HCT116 (cell line): ENCODE data around the gene MCC. TPM values are rescaled to one million over a fixed set of nuclear protein-coding genes. Genes with fewer than 3 reads are reported as not detected.

Experiments
- ATAC-seq: fragments of 200-7000 bp; cut with Tn5 transposase; 2 replicates; pipeline ENCODE4 v1.9.1; 2020; ENCODE audit warnings: mild to moderate bottlenecking, moderate library complexity
- BruUV-seq: library from RNA; stranded (reverse); fragments of 400-500 nt; replicated peaks from 2 replicates; lab custom pipeline; 2021; lab: Mats Ljungman, UMichigan
- CTCF ChIA-PET: fragments of 300-600 bp; sonication (Branson Sonifier 250); formaldehyde crosslinking; loops from one replicate; lab custom pipeline; 2021; ENCODE audit warnings: antibody characterized with exemption; lab: Charles Lee
- POLR2A ChIA-PET: fragments of 300-600, 350-600 bp; sonication (Branson Sonifier 250); formaldehyde crosslinking; loops from one replicate; lab custom pipeline; 2021; ENCODE audit warnings: antibody characterized with exemption; lab: Charles Lee
- RAD21 ChIA-PET, 2 experiments: fragments of 300-600 bp; sonication (Branson Sonifier 250); formaldehyde crosslinking; loops; one replicate each; lab custom pipeline; 2023; ENCODE audit warnings: low total read pairs in 2 of 2; ENCODE audit not compliant: uncharacterized antibody in 2 of 2, unreplicated experiment in 2 of 2, low non-redundant PET in 1 of 2; lab: Charles Lee
- DNase-seq: peaks from one replicate; pipeline ENCODE4 v3.0.0-alpha.2; 2010; ENCODE audit warnings: low read depth, low spot score
- H2AFZ ChIP-seq: fragments of 200-600 bp; shearing (Covaris generic), sonication (generic); 2 replicates; pipeline ENCODE4 v1.6.1; 2017; ENCODE audit warnings: low read depth, mixed run types, mixed read lengths, antibody characterized with exemption, low read length; ENCODE audit not compliant: poor library complexity, severe bottlenecking
- H3K27ac ChIP-seq: 2 replicates; pipeline ENCODE4 v1.5.1; 2012; ENCODE audit warnings: low read depth, low read length
- H3K27me3 ChIP-seq: fragments of 200-600 bp; sonication (generic); 2 replicates; pipeline ENCODE4 v1.6.1; 2016; ENCODE audit warnings: mixed run types, low read length, mixed read lengths; ENCODE audit not compliant: insufficient read depth
- H3K36me3 ChIP-seq, 2 experiments: fragments of 200-500 bp in 1 of 2; fragments of 200-600 bp in 1 of 2; sonication (Bioruptor generic) in 1 of 2; sonication (generic) in 1 of 2; 2 replicates each; pipeline versions ENCODE4 v1.5.1 to v1.6.1; 2014 to 2016; ENCODE audit warnings: low read length in 2 of 2, inconsistent platforms in 1 of 2, mixed read lengths in 1 of 2, mixed run types in 1 of 2; ENCODE audit not compliant: insufficient read depth in 2 of 2, control insufficient read depth in 1 of 2
- H3K4me1 ChIP-seq, 2 experiments: fragments of 200-600 bp in 1 of 2; sonication (generic) in 1 of 2; 2 replicates each; pipeline versions ENCODE4 v1.5.1 to v1.6.1; 2012 to 2017; ENCODE audit warnings: low read length in 2 of 2, inconsistent platforms in 1 of 2, mild to moderate bottlenecking in 1 of 2, mixed read lengths in 1 of 2, mixed run types in 1 of 2, moderate library complexity in 1 of 2; ENCODE audit not compliant: insufficient read depth in 2 of 2, control insufficient read depth in 1 of 2
- H3K4me2 ChIP-seq: fragments of 200-600 bp; sonication (generic); 2 replicates; pipeline ENCODE4 v1.6.1; 2017; ENCODE audit warnings: mixed run types, low read length, mixed read lengths
- H3K4me3 ChIP-seq, 2 experiments: fragments of 200-600 bp in 1 of 2; sonication (generic) in 1 of 2; replicated peaks in 1 of 2; 2 replicates each; pipeline ENCODE4 v1.5.1; 2011 to 2016; ENCODE audit warnings: low read length in 2 of 2, control low read depth in 1 of 2, low read depth in 1 of 2, mild to moderate bottlenecking in 1 of 2, mixed read lengths in 1 of 2, mixed run types in 1 of 2
- H3K79me2 ChIP-seq: fragments of 200-600 bp; sonication (generic); 2 replicates; pipeline ENCODE4 v1.6.1; 2017; ENCODE audit warnings: mild to moderate bottlenecking, mixed run types, low read length, moderate library complexity, mixed read lengths; ENCODE audit not compliant: insufficient read depth
- H3K9ac ChIP-seq: fragments of 200-600 bp; sonication (generic); 2 replicates; pipeline ENCODE4 v1.6.1; 2016; ENCODE audit warnings: low read length, mixed read lengths
- H3K9me2 ChIP-seq: fragments of 200-600 bp; sonication (generic), shearing (Covaris generic); 2 replicates; pipeline ENCODE4 v1.6.1; 2017; ENCODE audit warnings: mixed run types, mild to moderate bottlenecking, moderate library complexity; ENCODE audit not compliant: insufficient read depth
- H3K9me3 ChIP-seq, 2 experiments: fragments of 200-500 bp in 1 of 2; fragments of 200-600 bp in 1 of 2; sonication (Bioruptor generic) in 1 of 2; sonication (generic) in 1 of 2; 2 replicates each; pipeline ENCODE4 v1.6.1; 2014 to 2017; ENCODE audit warnings: low read length in 2 of 2, mixed read lengths in 2 of 2, inconsistent platforms in 1 of 2, low read depth in 1 of 2, mild to moderate bottlenecking in 1 of 2, mixed run types in 1 of 2, moderate library complexity in 1 of 2; ENCODE audit not compliant: control insufficient read depth in 1 of 2, insufficient read depth in 1 of 2
- H4K20me1 ChIP-seq: fragments of 200-600 bp; sonication (generic), shearing (Covaris generic); 2 replicates; pipeline ENCODE4 v1.6.1; 2017; ENCODE audit warnings: mixed run types, mild to moderate bottlenecking, moderate library complexity; ENCODE audit not compliant: insufficient read depth
- EZH2 ChIP-seq: fragments of 200-600 bp; sonication (generic); IDR thresholded peaks from 2 replicates; pipeline ENCODE4 v1.6.1; 2017; ENCODE audit warnings: antibody characterized with exemption, mixed run types
- FOSL1 ChIP-seq: IDR thresholded peaks from 2 replicates; pipeline ENCODE4 v1.6.1; 2012; ENCODE audit warnings: low read depth
- REST ChIP-seq: IDR thresholded peaks from 2 replicates; pipeline ENCODE4 v1.6.1; 2012; ENCODE audit warnings: low read depth
- SP1 ChIP-seq: IDR thresholded peaks from 2 replicates; pipeline ENCODE4 v1.6.1; 2012; ENCODE audit warnings: low read depth
- TCF7L2 ChIP-seq: IDR thresholded peaks from 2 replicates; pipeline ENCODE4 v1.7.0; 2011; ENCODE audit warnings: borderline replicate concordance, inconsistent platforms; ENCODE audit not compliant: insufficient read depth, insufficient read length; ENCODE audit errors: extremely low read depth
- ZNF274 ChIP-seq: fragments of 200-500 bp; sonication (Bioruptor generic); IDR thresholded peaks from 2 replicates; pipeline ENCODE4 v1.6.1; 2014; ENCODE audit warnings: mild to moderate bottlenecking, low read depth, low read length, inconsistent platforms
- intact Hi-C: fragments of 100-400 bp; cut with micrococcal nuclease; formaldehyde crosslinking; loops from 2 replicates; pipeline ENCODE4 v1.10.0; 2022
- total RNA-seq: library from RNA; stranded (reverse); gene quantifications from one replicate; pipeline ENCODE4 v1.2.1, GENCODE V29; 2021; ENCODE audit not compliant: unreplicated experiment

MCC gene
- total RNA-seq, 1 experiment from 2014 or later: 20.1 TPM

GRCh38 chr5:113375480-113376060, 112.7 kb downstream of the MCC start:
- Histone ChIP-seq H3K9ac (no peak overlapping the region), H3K27me3 (no peaks in the 10 kb centered on the region), H3K4me3 (no peak overlapping the region), H3K9me2 (no peaks in the 10 kb centered on the region), H3K27ac (no peak overlapping the region), H3K4me2 (no peak overlapping the region), H3K4me1 (no peaks in the 10 kb centered on the region), H3K9me3 (no peaks in the 10 kb centered on the region), H2AFZ (no peak overlapping the region), H3K36me3 (no peaks in the 10 kb centered on the region), H3K79me2 (no peaks in the 10 kb centered on the region), H4K20me1 (no peaks in the 10 kb centered on the region)
- ChIA-PET CTCF (no interaction called here), RAD21 (no interaction called here), POLR2A (no interaction called here)
- no peak for ATAC-seq
- TF ChIP-seq ZNF274: no peak
- TF ChIP-seq REST: no peak
- TF ChIP-seq EZH2: no peak
- no peak for TF ChIP-seq TCF7L2
- TF ChIP-seq FOSL1: no peak
- TF ChIP-seq SP1: no peak
- no TSS peak for BruUV-seq
- intact Hi-C loops: loop anchor here (5.0 kb wide), 1 partner anchor 112 kb away; the partner anchor contains the start of gene MCC
- no peak for DNase-seq
